Brain microvascular endothelial cell (primary cell): ENCODE data around the gene CRYBG1.

Source experiments
- DNase-seq: peaks from one replicate; pipeline ENCODE4 v3.0.0-alpha.2; 2020
- H3K27ac ChIP-seq: fragments of 250-450 bp; sonication (Bioruptor Pico); 2 replicates; pipeline ENCODE4 v1.5.1; 2020; ENCODE audit warnings: mild to moderate bottlenecking, moderate library complexity
- H3K27me3 ChIP-seq: fragments of 250-450 bp; sonication (Bioruptor Pico); replicated peaks from 2 replicates; pipeline ENCODE4 v1.5.1; 2020; ENCODE audit warnings: mild to moderate bottlenecking
- H3K36me3 ChIP-seq: fragments of 250-450 bp; sonication (Bioruptor Pico); replicated peaks from 2 replicates; pipeline ENCODE4 v1.5.1; 2020; ENCODE audit warnings: mild to moderate bottlenecking
- H3K4me3 ChIP-seq: 2 replicates; pipeline ENCODE4 v1.5.1; 2011; ENCODE audit warnings: low read depth, mild to moderate bottlenecking, control low read depth, low read length, moderate library complexity
- CTCF ChIP-seq: IDR thresholded peaks from 2 replicates; pipeline ENCODE4 v1.5.1; 2011; ENCODE audit warnings: low read depth, mild to moderate bottlenecking, moderate library complexity, low read length, control low read depth, inconsistent platforms; ENCODE audit errors: missing control alignments
- in situ Hi-C: cut with HindIII; loops from 2 replicates; pipeline ENCODE4 v1.10.0; 2017; ENCODE audit warnings: low sequenced_read_pairs, low pct_ligation_motif_present

Gene CRYBG1

GRCh38 chr6:106356378-106356777 is 4.1 kb upstream of the CRYBG1 start:
- Histone ChIP-seq H3K36me3 (no peaks in the 10 kb centered on the region), H3K27ac (no peak overlapping the region), H3K4me3 (no peak overlapping the region), H3K27me3 (peaks cover 20% of the 10 kb centered on the region)
- TF ChIP-seq CTCF = no peak
- DNase-seq = no peak
- in situ Hi-C loops = no loop called here

GRCh38 chr6:106359959-106360409 is 533 bp upstream of the CRYBG1 start:
- Histone ChIP-seq H3K27me3 (peaks cover 21% of the 10 kb centered on the region), H3K36me3 (no peaks in the 10 kb centered on the region), H3K4me3 (peak overlapping the region; percentile 51), H3K27ac (no peak overlapping the region)
- DNase-seq = no peak
- in situ Hi-C loops = no loop called here
- no peak for TF ChIP-seq CTCF

- no peak for DNase-seq
- in situ Hi-C loops = no loop called here
These were observed 493 bp downstream of the CRYBG1 start for GRCh38 chr6:106360989-106361430.

GRCh38 chr6:106363401-106364138 is 3.1 kb downstream of the CRYBG1 start:
- no peak for DNase-seq
- TF ChIP-seq CTCF = no peak
- Histone ChIP-seq H3K4me3 (no peak overlapping the region), H3K36me3 (no peaks in the 10 kb centered on the region), H3K27ac (no peak overlapping the region), H3K27me3 (peaks cover 18% of the 10 kb centered on the region)
- in situ Hi-C loops = no loop called here

More at GRCh38 chr6:106360989-106361430, 493 bp downstream of the CRYBG1 start:
- Histone ChIP-seq H3K4me3 (peak overlapping the region; percentile 51), H3K36me3 (no peaks in the 10 kb centered on the region), H3K27ac (no peak overlapping the region), H3K27me3 (peaks cover 21% of the 10 kb centered on the region)
- peak; percentile 0 for TF ChIP-seq CTCF

- Histone ChIP-seq H3K36me3 (no peaks in the 10 kb centered on the region), H3K27me3 (no peaks in the 10 kb centered on the region), H3K4me3 (no peak overlapping the region), H3K27ac (no peak overlapping the region)
- no peak for TF ChIP-seq CTCF
- in situ Hi-C loops = no loop called here
- DNase-seq = no peak
These were observed 9.2 kb downstream of the CRYBG1 start for GRCh38 chr6:106369739-106370138.

GRCh38 chr6:106370639-106371038 is 10.1 kb downstream of the CRYBG1 start:
- no peak overlapping the region for H3K27ac ChIP-seq
- in situ Hi-C loops = no loop called here
- TF ChIP-seq CTCF = no peak
- DNase-seq = no peak
- no peaks in the 10 kb centered on the region for H3K27me3 ChIP-seq
- H3K36me3 ChIP-seq = no peaks in the 10 kb centered on the region
- H3K4me3 ChIP-seq = no peak overlapping the region
